T-helper 2 cell treated with Interferon-gamma antibody and Interleukin-4, amounts not matched to agents 5 μg/mL and 100 μg/mL, for 36 hours (primary cell): Measurements from ENCODE around the gene BRCA1.
"Not testable (repeated sequence)": the region's sequence is repeated elsewhere in the genome, so short reads cannot be mapped to it uniquely, and the experiment has no call there.

Experiments used
- DNase-seq: peaks from one replicate; pipeline ENCODE4 v3.0.0; 2021; ENCODE audit warnings: low spot score
- H3K27ac Mint-ChIP-seq: one replicate; pipeline ENCODE4 v1.8.0; 2021; ENCODE audit warnings: mild to moderate bottlenecking, mixed read lengths
- H3K27me3 Mint-ChIP-seq: one replicate; pipeline ENCODE4 v1.8.0; 2021; ENCODE audit warnings: low read depth, mixed read lengths
- H3K36me3 Mint-ChIP-seq: one replicate; pipeline ENCODE4 v1.8.0; 2021; ENCODE audit warnings: low read depth, mixed read lengths
- H3K4me1 Mint-ChIP-seq: one replicate; pipeline ENCODE4 v1.8.0; 2021; ENCODE audit warnings: low read depth, mixed read lengths
- H3K4me3 Mint-ChIP-seq: one replicate; pipeline ENCODE4 v1.8.0; 2022; ENCODE audit warnings: mild to moderate bottlenecking, moderate library complexity, mixed read lengths
- H3K9me3 Mint-ChIP-seq: one replicate; pipeline ENCODE4 v1.8.0; 2021; ENCODE audit warnings: mixed read lengths

Gene BRCA1

DNA sequence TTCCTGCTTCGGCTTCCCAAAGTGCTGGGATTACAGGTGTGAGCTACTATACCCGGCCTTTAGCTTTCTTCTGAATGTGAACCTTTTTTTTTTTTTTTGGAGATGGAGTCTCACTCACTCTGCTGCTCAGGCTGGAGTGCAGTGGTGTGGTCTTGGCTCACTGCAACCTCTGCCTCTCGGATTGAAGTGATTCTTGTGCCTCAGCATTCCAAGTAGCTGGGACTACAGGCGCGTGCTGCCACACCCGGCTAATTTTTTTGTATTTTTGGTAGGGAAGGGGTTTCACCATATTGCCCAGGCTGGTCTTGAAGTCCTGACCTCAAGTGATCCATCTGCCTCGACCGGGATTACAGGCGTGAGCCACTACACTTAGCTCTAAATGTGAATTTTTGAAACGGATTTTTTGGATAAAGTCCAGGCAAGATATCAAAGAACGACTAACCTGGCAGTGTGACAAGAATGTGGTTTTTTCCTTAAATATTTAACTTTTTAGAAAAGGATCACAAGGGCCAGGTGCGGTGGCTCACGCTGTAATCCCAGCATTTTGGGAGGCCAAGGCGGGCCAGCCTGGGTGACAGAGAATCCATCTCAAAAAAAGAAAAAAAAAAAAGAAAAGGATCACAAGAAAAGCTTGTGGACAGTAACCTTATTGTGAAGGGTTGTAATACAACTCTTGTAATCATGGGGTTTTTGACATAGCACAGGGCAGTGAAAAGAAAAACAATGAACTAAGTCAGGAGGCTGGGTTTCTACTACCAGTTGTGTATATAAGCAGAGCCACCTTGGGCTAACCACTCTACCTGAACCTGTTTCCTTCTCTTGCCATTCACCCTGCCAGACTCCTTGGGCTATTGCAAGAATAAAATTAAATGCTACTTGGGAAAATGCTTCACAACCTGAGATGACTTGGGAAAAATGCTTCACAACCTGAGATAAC is 6.2 kb downstream of the BRCA1 start:
- H3K9me3 Mint-ChIP-seq: no peaks in the 10 kb centered on the region
- H3K27ac Mint-ChIP-seq: no peak overlapping the region
- H3K36me3 Mint-ChIP-seq: peaks cover 25% of the 10 kb centered on the region
- DNase-seq: no peak
- peaks cover 11% of the 10 kb centered on the region for H3K4me1 Mint-ChIP-seq
- H3K27me3 Mint-ChIP-seq: no peaks in the 10 kb centered on the region
- no peak overlapping the region for H3K4me3 Mint-ChIP-seq

GRCh38 chr17:43114151-43114552 is 11.0 kb downstream of the BRCA1 start:
- Mint-ChIP-seq H3K36me3 (peaks cover 34% of the 10 kb centered on the region), H3K9me3 (no peaks in the 10 kb centered on the region), H3K4me1 (peaks cover 1% of the 10 kb centered on the region), H3K27ac (no peak overlapping the region), H3K4me3 (no peak overlapping the region), H3K27me3 (no peaks in the 10 kb centered on the region)
- no peak for DNase-seq

- no peaks in the 10 kb centered on the region for H3K9me3 Mint-ChIP-seq
- H3K4me3 Mint-ChIP-seq: no peak overlapping the region
- no peaks in the 10 kb centered on the region for H3K4me1 Mint-ChIP-seq
- H3K36me3 Mint-ChIP-seq: peaks cover 36% of the 10 kb centered on the region
- no peaks in the 10 kb centered on the region for H3K27me3 Mint-ChIP-seq
- no peak overlapping the region for H3K27ac Mint-ChIP-seq
- no peak for DNase-seq
Measured at GRCh38 chr17:43106552-43106951, 18.6 kb downstream of the BRCA1 start.

DNA sequence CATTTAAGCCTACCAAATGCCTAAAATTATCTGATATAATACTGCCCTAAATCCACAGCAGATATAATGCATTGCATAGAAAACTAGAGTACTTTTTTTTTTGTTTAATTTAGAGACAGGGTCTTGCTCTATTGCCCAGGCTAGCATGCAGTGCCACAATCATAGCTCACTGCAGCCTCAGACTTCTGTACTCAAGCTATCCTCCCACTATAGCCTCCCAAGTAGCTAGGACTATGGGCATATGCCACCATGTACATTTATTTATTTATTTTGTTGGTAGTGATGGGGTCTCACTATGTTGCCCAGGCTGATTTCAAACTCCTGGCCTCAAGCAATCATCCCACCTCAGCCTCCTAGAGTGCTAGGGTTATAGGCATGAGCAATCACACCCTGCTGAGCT is 20.0 kb downstream of the BRCA1 start:
- Mint-ChIP-seq H3K27ac (no peak overlapping the region), H3K27me3 (no peaks in the 10 kb centered on the region), H3K4me3 (no peak overlapping the region), H3K36me3 (peaks cover 35% of the 10 kb centered on the region), H3K9me3 (no peaks in the 10 kb centered on the region), H3K4me1 (no peaks in the 10 kb centered on the region)
- no peak for DNase-seq

GRCh38 chr17:43104665-43105064 is 20.5 kb downstream of the BRCA1 start:
- no peak overlapping the region for H3K27ac Mint-ChIP-seq
- no peak overlapping the region for H3K4me3 Mint-ChIP-seq
- H3K4me1 Mint-ChIP-seq: no peaks in the 10 kb centered on the region
- H3K27me3 Mint-ChIP-seq: no peaks in the 10 kb centered on the region
- no peaks in the 10 kb centered on the region for H3K9me3 Mint-ChIP-seq
- peaks cover 35% of the 10 kb centered on the region for H3K36me3 Mint-ChIP-seq
- DNase-seq: no peak

- not testable (repeated sequence) for H3K27me3 Mint-ChIP-seq, H3K27ac Mint-ChIP-seq, DNase-seq, H3K9me3 Mint-ChIP-seq, H3K4me1 Mint-ChIP-seq, H3K4me3 Mint-ChIP-seq
- peaks cover 52% of the 10 kb centered on the region for H3K36me3 Mint-ChIP-seq
Measured at GRCh38 chr17:43095364-43095763, 29.8 kb downstream of the BRCA1 start.

DNA sequence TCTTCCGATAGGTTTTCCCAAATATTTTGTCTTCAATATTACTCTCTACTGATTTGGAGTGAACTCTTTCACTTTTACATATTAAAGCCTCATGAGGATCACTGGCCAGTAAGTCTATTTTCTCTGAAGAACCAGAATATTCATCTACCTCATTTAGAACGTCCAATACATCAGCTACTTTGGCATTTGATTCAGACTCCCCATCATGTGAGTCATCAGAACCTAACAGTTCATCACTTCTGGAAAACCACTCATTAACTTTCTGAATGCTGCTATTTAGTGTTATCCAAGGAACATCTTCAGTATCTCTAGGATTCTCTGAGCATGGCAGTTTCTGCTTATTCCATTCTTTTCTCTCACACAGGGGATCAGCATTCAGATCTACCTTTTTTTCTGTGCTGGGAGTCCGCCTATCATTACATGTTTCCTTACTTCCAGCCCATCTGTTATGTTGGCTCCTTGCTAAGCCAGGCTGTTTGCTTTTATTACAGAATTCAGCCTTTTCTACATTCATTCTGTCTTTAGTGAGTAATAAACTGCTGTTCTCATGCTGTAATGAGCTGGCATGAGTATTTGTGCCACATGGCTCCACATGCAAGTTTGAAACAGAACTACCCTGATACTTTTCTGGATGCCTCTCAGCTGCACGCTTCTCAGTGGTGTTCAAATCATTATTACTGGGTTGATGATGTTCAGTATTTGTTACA is 30.9 kb downstream of the BRCA1 start:
- Mint-ChIP-seq H3K9me3 (no peaks in the 10 kb centered on the region), H3K36me3 (peaks cover 51% of the 10 kb centered on the region), H3K27me3 (no peaks in the 10 kb centered on the region), H3K27ac (no peak overlapping the region), H3K4me3 (no peak overlapping the region), H3K4me1 (no peaks in the 10 kb centered on the region)
- DNase-seq: no peak

DNA sequence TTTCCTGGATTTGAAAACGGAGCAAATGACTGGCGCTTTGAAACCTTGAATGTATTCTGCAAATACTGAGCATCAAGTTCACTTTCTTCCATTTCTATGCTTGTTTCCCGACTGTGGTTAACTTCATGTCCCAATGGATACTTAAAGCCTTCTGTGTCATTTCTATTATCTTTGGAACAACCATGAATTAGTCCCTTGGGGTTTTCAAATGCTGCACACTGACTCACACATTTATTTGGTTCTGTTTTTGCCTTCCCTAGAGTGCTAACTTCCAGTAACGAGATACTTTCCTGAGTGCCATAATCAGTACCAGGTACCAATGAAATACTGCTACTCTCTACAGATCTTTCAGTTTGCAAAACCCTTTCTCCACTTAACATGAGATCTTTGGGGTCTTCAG is 32.3 kb downstream of the BRCA1 start:
- Mint-ChIP-seq H3K27ac (no peak overlapping the region), H3K4me3 (no peak overlapping the region), H3K27me3 (no peaks in the 10 kb centered on the region), H3K4me1 (no peaks in the 10 kb centered on the region), H3K36me3 (peaks cover 59% of the 10 kb centered on the region), H3K9me3 (no peaks in the 10 kb centered on the region)
- no peak for DNase-seq

GRCh38 chr17:43090022-43090421 is 35.1 kb downstream of the BRCA1 start:
- Mint-ChIP-seq H3K27me3 (no peaks in the 10 kb centered on the region), H3K4me3 (no peak overlapping the region), H3K27ac (no peak overlapping the region), H3K9me3 (no peaks in the 10 kb centered on the region), H3K36me3 (peaks cover 51% of the 10 kb centered on the region), H3K4me1 (no peaks in the 10 kb centered on the region)
- DNase-seq: no peak

DNA sequence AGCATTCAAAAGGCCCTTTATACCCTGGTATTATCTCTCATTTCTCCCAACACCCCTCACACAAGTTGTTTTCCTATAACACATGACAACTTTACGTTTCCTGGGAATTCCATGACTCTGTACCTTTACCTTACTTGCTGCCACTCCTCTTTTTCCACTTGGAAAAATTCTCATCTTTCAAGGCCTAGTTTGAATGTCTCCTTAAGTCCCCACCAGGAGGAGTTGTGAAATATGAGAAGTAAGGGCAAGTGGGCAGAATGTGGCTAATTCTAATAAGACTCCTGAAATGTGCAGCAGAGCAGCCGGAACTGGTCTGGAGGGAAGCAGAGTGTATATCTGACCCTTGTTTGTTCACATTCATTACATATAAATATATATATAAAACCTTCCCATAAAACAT is 39.7 kb downstream of the BRCA1 start:
- H3K36me3 Mint-ChIP-seq: peaks cover 21% of the 10 kb centered on the region
- H3K4me3 Mint-ChIP-seq: no peak overlapping the region
- no peak for DNase-seq
- H3K27ac Mint-ChIP-seq: no peak overlapping the region
- H3K27me3 Mint-ChIP-seq: no peaks in the 10 kb centered on the region
- H3K4me1 Mint-ChIP-seq: no peaks in the 10 kb centered on the region
- H3K9me3 Mint-ChIP-seq: no peaks in the 10 kb centered on the region

DNA sequence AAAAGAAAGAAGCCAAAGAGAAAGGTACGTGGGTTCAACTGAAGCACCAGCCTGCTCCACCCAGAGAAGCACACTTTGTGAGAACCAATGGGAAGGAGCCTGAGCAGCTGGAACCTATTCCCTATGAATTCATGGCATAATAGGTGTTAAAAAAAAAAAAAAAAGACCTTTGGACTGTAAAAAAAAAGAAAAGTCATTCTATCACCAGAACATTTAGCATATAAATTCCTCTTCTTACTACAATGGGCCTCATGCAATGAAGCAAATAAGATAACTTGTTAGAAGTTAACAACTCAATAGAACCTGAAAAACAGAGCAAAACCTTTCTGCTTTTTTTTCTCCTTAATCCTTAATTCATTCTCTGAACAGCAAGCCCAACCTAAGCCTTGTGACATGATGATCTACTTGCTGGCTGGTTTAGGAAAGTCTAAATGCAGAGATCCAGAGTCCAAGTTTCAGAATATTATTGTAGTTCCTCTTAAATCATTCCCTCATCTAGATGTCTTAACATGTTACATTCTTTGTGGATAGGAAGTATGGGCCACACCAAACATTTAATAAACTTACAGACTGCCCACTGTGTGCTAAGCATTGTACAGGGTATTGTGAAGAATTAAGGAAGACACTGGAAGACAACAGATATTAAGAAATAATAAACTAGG is 45.4 kb downstream of the BRCA1 start:
- H3K36me3 Mint-ChIP-seq: peaks cover 24% of the 10 kb centered on the region
- H3K27me3 Mint-ChIP-seq: no peaks in the 10 kb centered on the region
- no peaks in the 10 kb centered on the region for H3K9me3 Mint-ChIP-seq
- no peak overlapping the region for H3K27ac Mint-ChIP-seq
- no peaks in the 10 kb centered on the region for H3K4me1 Mint-ChIP-seq
- DNase-seq: no peak
- no peak overlapping the region for H3K4me3 Mint-ChIP-seq

DNA sequence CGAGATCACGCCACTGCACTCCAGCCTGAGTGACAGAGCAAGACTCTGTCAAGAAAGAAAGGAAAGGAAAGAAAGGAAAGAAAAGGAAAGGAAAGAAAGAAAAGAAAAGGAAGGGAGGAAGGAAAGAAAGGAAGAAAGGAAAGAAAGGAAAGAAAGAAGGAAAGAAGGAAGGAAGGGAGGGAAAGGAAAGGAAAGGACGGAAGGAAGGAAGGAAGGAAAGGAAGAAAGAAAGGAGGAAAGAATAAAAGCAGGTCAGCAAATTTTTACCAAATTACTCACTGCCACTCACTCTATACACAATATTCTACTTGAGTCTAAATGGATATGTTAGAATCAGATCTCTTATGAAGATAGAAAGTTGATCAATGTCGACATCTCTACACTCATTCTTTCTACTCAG is 50.3 kb downstream of the BRCA1 start:
- H3K27ac Mint-ChIP-seq: peak overlapping the region; percentile 47
- peaks cover 39% of the 10 kb centered on the region for H3K36me3 Mint-ChIP-seq
- H3K4me3 Mint-ChIP-seq: no peak overlapping the region
- no peak for DNase-seq
- H3K9me3 Mint-ChIP-seq: no peaks in the 10 kb centered on the region
- H3K27me3 Mint-ChIP-seq: no peaks in the 10 kb centered on the region
- no peaks in the 10 kb centered on the region for H3K4me1 Mint-ChIP-seq

- Mint-ChIP-seq H3K36me3 (peaks cover 31% of the 10 kb centered on the region), H3K4me3 (no peak overlapping the region), H3K27me3 (no peaks in the 10 kb centered on the region), H3K27ac (no peak overlapping the region), H3K9me3 (no peaks in the 10 kb centered on the region), H3K4me1 (no peaks in the 10 kb centered on the region)
- DNase-seq: no peak
Measured at GRCh38 chr17:43070872-43071271, 54.3 kb downstream of the BRCA1 start.

- Mint-ChIP-seq H3K27ac (no peak overlapping the region), H3K4me3 (no peak overlapping the region), H3K4me1 (no peaks in the 10 kb centered on the region), H3K27me3 (no peaks in the 10 kb centered on the region), H3K9me3 (no peaks in the 10 kb centered on the region), H3K36me3 (peaks cover 33% of the 10 kb centered on the region)
- no peak for DNase-seq
Measured at GRCh38 chr17:43070257-43070656, 54.9 kb downstream of the BRCA1 start.
